Skeletal muscle satellite cell (primary cell): ENCODE measurements around the gene WNT6. TPM values are rescaled to one million over a fixed set of nuclear protein-coding genes. Genes with fewer than 3 reads are reported as not detected.

Source experiments
- H3K27me3 ChIP-seq: 2 replicates; pipeline ENCODE4 v1.7.0; 2013; ENCODE audit warnings: low read length; ENCODE audit not compliant: control insufficient read depth, insufficient read depth
- H3K36me3 ChIP-seq: 2 replicates; pipeline ENCODE4 v1.7.0; 2013; ENCODE audit warnings: mild to moderate bottlenecking, control low read depth, low read length; ENCODE audit not compliant: insufficient read depth
- H3K4me1 ChIP-seq: 2 replicates; pipeline ENCODE4 v1.7.0; 2013; ENCODE audit warnings: low read length; ENCODE audit not compliant: control insufficient read depth, insufficient read depth
- H3K4me2 ChIP-seq: 2 replicates; pipeline ENCODE4 v1.7.0; 2013; ENCODE audit warnings: mild to moderate bottlenecking, low read length
- H3K4me3 ChIP-seq: 2 replicates; pipeline ENCODE4 v1.7.0; 2013; ENCODE audit warnings: low read length
- H3K9ac ChIP-seq: 2 replicates; pipeline ENCODE4 v1.7.0; 2013; ENCODE audit warnings: mild to moderate bottlenecking, low read depth, low read length, moderate library complexity
- H3K9me3 ChIP-seq: replicated peaks from 2 replicates; pipeline ENCODE4 v1.7.0; 2013; ENCODE audit warnings: mild to moderate bottlenecking, control low read depth, low read length
- small RNA-seq: library from RNA; depleted of rRNA; stranded (forward); fragments of <200 nt; gene quantifications from one replicate; pipeline ENCODE3, GENCODE V24; 2012

The WNT6 gene

GRCh38 chr2:218897394-218898108 lies 37.9 kb downstream of the WNT6 start:
- peaks cover 15% of the 10 kb centered on the region for H3K4me1 ChIP-seq
- H3K4me3 ChIP-seq: no peak overlapping the region
- H3K27me3 ChIP-seq: peaks cover 85% of the 10 kb centered on the region
- no peak overlapping the region for H3K4me2 ChIP-seq
- no peak overlapping the region for H3K9ac ChIP-seq
- H3K9me3 ChIP-seq: no peaks in the 10 kb centered on the region
- no peaks in the 10 kb centered on the region for H3K36me3 ChIP-seq

- Histone ChIP-seq H3K9ac (no peak overlapping the region), H3K36me3 (no peaks in the 10 kb centered on the region), H3K27me3 (peaks cover 86% of the 10 kb centered on the region), H3K4me2 (peak overlapping the region; percentile 40), H3K9me3 (no peaks in the 10 kb centered on the region), H3K4me1 (peaks cover 8% of the 10 kb centered on the region), H3K4me3 (no peak overlapping the region)
These were observed 38.7 kb downstream of the WNT6 start for GRCh38 chr2:218898109-218898878.

GRCh38 chr2:218899147-218899546 lies 39.5 kb downstream of the WNT6 start:
- Histone ChIP-seq H3K36me3 (no peaks in the 10 kb centered on the region), H3K4me2 (no peak overlapping the region), H3K27me3 (peaks cover 84% of the 10 kb centered on the region), H3K4me3 (no peak overlapping the region), H3K9me3 (no peaks in the 10 kb centered on the region), H3K4me1 (peaks cover 7% of the 10 kb centered on the region), H3K9ac (no peak overlapping the region)

- H3K4me2 ChIP-seq: no peak overlapping the region
- H3K9ac ChIP-seq: no peak overlapping the region
- peaks cover 76% of the 10 kb centered on the region for H3K27me3 ChIP-seq
These were observed 42.8 kb downstream of the WNT6 start for GRCh38 chr2:218902427-218902826.

GRCh38 chr2:218904176-218904575 lies 44.6 kb downstream of the WNT6 start:
- Histone ChIP-seq H3K4me1 (peaks cover 8% of the 10 kb centered on the region), H3K27me3 (peaks cover 61% of the 10 kb centered on the region), H3K36me3 (no peaks in the 10 kb centered on the region), H3K9me3 (no peaks in the 10 kb centered on the region), H3K9ac (no peak overlapping the region), H3K4me2 (no peak overlapping the region), H3K4me3 (no peak overlapping the region)

More at GRCh38 chr2:218902427-218902826, 42.8 kb downstream of the WNT6 start:
- H3K4me3 ChIP-seq: no peak overlapping the region
- H3K4me1 ChIP-seq: no peaks in the 10 kb centered on the region
- no peaks in the 10 kb centered on the region for H3K9me3 ChIP-seq
- no peaks in the 10 kb centered on the region for H3K36me3 ChIP-seq

- Histone ChIP-seq H3K4me2 (peak overlapping the region; percentile 88), H3K9me3 (no peaks in the 10 kb centered on the region), H3K9ac (peak overlapping the region; percentile 71), H3K4me3 (peak overlapping the region; percentile 72), H3K27me3 (peaks cover 33% of the 10 kb centered on the region), H3K36me3 (no peaks in the 10 kb centered on the region), H3K4me1 (peaks cover 13% of the 10 kb centered on the region)
These were observed 49.4 kb downstream of the WNT6 start for GRCh38 chr2:218908721-218909619.

GRCh38 chr2:218910741-218911140 lies 51.1 kb downstream of the WNT6 start:
- Histone ChIP-seq H3K36me3 (no peaks in the 10 kb centered on the region), H3K4me2 (no peak overlapping the region), H3K27me3 (peaks cover 26% of the 10 kb centered on the region), H3K4me1 (peaks cover 13% of the 10 kb centered on the region), H3K9ac (no peak overlapping the region), H3K4me3 (no peak overlapping the region), H3K9me3 (no peaks in the 10 kb centered on the region)

GRCh38 chr2:218920504-218920903 lies 60.9 kb downstream of the WNT6 start:
- Histone ChIP-seq H3K4me3 (no peak overlapping the region), H3K36me3 (no peaks in the 10 kb centered on the region), H3K9me3 (no peaks in the 10 kb centered on the region), H3K27me3 (peaks cover 40% of the 10 kb centered on the region), H3K9ac (no peak overlapping the region), H3K4me1 (no peaks in the 10 kb centered on the region), H3K4me2 (no peak overlapping the region)

Small RNAs within 50 kb of the gene (small RNA-seq; reads per million reads assigned to genes)
- gene RNU6-642P: not detected
